Measurements from ENCODE around the gene IL4R.

IL4R gene

DNA sequence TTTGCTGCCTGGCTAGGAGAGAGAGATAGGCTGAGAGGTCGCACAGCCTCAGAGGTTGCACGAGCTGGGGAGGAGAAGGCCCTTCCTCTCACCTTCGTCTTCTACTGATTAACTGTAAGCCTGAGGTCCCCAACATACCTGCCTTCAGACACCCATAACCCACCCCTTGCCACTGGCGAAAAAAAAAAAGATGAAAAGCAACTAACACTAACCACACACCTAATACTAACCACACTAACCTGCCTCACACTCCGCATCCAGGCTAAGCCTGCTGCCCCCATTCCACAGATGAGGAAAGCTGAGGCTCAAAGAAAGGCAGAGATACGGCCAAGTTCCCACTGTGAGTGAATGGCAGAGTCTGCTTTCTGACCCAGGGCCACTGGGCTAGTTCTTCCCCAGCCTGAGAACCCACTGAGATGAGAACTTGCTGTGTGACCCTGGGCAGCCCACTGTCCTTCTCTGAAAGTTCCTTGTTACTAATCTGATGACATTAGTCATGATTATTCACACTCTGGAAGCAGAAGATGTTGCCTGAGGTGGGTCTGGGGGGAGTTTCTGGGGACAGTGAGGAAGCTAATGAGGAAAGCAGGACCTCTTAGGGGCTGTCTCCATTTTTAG is 92.8 kb downstream of the IL4R start:
- no peaks in the 10 kb centered on the region for H3K27me3 ChIP-seq (ENCODE audit: insufficient read depth, low read length, poor library complexity, severe bottlenecking)

DNA sequence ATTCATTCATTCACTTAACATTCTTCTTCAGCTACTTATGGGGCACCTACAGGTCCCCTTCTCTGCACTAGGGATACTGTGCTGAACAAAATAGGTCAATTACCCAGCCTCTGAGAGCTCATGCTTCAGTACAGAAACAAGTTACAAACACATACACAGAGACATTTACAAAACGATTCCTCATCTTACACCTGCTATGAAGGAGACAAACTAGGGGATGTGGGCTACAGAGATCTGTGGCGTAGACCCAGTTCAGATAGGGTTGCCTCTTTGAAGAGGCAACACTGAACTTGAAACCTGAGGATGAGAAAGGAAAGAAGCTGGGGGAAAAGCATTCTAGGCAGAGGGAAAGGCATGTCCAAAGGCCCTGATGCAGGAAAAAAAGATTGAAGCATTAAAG is 93.4 kb downstream of the IL4R start:
- TF ChIP-seq, protein P1, sequence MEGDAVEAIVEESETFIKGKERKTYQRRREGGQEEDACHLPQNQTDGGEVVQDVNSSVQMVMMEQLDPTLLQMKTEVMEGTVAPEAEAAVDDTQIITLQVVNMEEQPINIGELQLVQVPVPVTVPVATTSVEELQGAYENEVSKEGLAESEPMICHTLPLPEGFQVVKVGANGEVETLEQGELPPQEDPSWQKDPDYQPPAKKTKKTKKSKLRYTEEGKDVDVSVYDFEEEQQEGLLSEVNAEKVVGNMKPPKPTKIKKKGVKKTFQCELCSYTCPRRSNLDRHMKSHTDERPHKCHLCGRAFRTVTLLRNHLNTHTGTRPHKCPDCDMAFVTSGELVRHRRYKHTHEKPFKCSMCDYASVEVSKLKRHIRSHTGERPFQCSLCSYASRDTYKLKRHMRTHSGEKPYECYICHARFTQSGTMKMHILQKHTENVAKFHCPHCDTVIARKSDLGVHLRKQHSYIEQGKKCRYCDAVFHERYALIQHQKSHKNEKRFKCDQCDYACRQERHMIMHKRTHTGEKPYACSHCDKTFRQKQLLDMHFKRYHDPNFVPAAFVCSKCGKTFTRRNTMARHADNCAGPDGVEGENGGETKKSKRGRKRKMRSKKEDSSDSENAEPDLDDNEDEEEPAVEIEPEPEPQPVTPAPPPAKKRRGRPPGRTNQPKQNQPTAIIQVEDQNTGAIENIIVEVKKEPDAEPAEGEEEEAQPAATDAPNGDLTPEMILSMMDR (conservative IDR thresholded peaks at IDR 0.05; ENCODE audit: low read length), result no peak
- no peak for TF ChIP-seq EZH2phosphoT487 (IDR thresholded peaks at IDR 0.05; ENCODE audit: borderline replicate concordance)
- Histone ChIP-seq H3K36me3 (ENCODE audit: insufficient read depth, low read length) (no peaks in the 10 kb centered on the region), H3K4me1 (ENCODE audit: insufficient read depth, low read length, poor library complexity, severe bottlenecking) (peaks cover 48% of the 10 kb centered on the region), H3K4me2 (ENCODE audit: low read depth, low read length, poor library complexity, severe bottlenecking) (peak overlapping the region; percentile 43), H2AFZ (ENCODE audit: low read length) (no peak overlapping the region), H3K9me2 (replicated peaks; ENCODE audit: low read depth, low read length) (no peaks in the 10 kb centered on the region), H3K27me3 (ENCODE audit: insufficient read depth, low read length, poor library complexity, severe bottlenecking) (no peaks in the 10 kb centered on the region), H3K9ac (ENCODE audit: low read depth, low read length, poor library complexity, severe bottlenecking) (peak overlapping the region; percentile 47), H3K4me3 (ENCODE audit: low read length, poor library complexity, severe bottlenecking) (no peak overlapping the region), H3F3A (ENCODE audit: low read depth) (no peaks in the 10 kb centered on the region), H3K79me2 (ENCODE audit: insufficient read depth, low read length) (no peaks in the 10 kb centered on the region), H3K9me3 (ENCODE audit: insufficient read depth, low read depth, low read length) (no peaks in the 10 kb centered on the region), H4K20me1 (ENCODE audit: insufficient read depth, low read length, poor library complexity, severe bottlenecking) (no peaks in the 10 kb centered on the region)

More for the DNA sequence above, 92.8 kb downstream of the IL4R start:
- no peaks in the 10 kb centered on the region for H3K79me2 ChIP-seq (ENCODE audit: insufficient read depth, low read length)
- no peaks in the 10 kb centered on the region for H3K9me3 ChIP-seq (ENCODE audit: insufficient read depth, low read depth, low read length)
- H3F3A ChIP-seq (ENCODE audit: low read depth), result no peaks in the 10 kb centered on the region
- H3K4me1 ChIP-seq (ENCODE audit: insufficient read depth, low read length, poor library complexity, severe bottlenecking), result peaks cover 52% of the 10 kb centered on the region
- peak overlapping the region; percentile 47 for H3K9ac ChIP-seq (ENCODE audit: low read depth, low read length, poor library complexity, severe bottlenecking)
- H4K20me1 ChIP-seq (ENCODE audit: insufficient read depth, low read length, poor library complexity, severe bottlenecking), result no peaks in the 10 kb centered on the region
- H2AFZ ChIP-seq (ENCODE audit: low read length), result no peak overlapping the region
- TF ChIP-seq EZH2phosphoT487 (IDR thresholded peaks at IDR 0.05; ENCODE audit: borderline replicate concordance), result no peak
- TF ChIP-seq, protein P1 (conservative IDR thresholded peaks at IDR 0.05; ENCODE audit: low read length), result no peak
- H3K4me3 ChIP-seq (ENCODE audit: low read length, poor library complexity, severe bottlenecking), result no peak overlapping the region
- H3K9me2 ChIP-seq (replicated peaks; ENCODE audit: low read depth, low read length), result no peaks in the 10 kb centered on the region
- H3K4me2 ChIP-seq (ENCODE audit: low read depth, low read length, poor library complexity, severe bottlenecking), result peak overlapping the region; percentile 43
- no peaks in the 10 kb centered on the region for H3K36me3 ChIP-seq (ENCODE audit: insufficient read depth, low read length)

DNA sequence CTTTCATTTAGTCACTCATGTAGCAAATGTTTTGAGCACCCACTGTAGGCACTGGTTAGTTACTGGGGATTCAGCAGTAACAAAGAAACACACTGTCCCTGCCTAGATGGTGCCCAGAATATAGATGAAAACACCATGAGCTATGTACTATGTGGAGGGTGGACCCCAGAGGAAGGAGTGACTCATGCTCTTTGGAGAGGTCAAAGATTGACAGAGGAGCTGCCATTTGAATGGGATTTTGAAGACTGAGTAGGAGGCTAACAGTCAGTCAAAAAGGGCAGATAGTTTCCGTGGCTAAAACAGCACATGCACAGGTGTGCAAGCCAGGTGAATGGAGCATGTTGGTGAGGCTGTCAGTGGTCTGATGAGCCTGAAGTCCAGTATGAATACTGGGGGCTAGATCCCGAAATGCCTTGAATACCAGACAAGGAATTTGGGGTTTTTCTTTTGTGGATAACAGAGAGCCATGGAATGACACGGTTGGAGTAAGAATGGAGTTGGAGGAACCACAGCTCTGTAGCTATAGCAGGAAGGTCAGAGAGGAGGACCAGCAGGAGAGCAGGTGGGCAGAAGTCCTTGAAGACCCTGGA is 94.3 kb downstream of the IL4R start:
- Histone ChIP-seq H3K4me3 (ENCODE audit: low read length, poor library complexity, severe bottlenecking) (no peak overlapping the region), H3K79me2 (ENCODE audit: insufficient read depth, low read length) (no peaks in the 10 kb centered on the region), H3K4me2 (ENCODE audit: low read depth, low read length, poor library complexity, severe bottlenecking) (peak overlapping the region; percentile 27), H3K27me3 (ENCODE audit: insufficient read depth, low read length, poor library complexity, severe bottlenecking) (no peaks in the 10 kb centered on the region), H3K9ac (ENCODE audit: low read depth, low read length, poor library complexity, severe bottlenecking) (peak overlapping the region; percentile 2), H3K9me3 (ENCODE audit: insufficient read depth, low read depth, low read length) (0 out of 2 replicates have a peak, but pooled peaks cover 4% of the 10 kb centered on the region), H3F3A (ENCODE audit: low read depth) (no peaks in the 10 kb centered on the region), H4K20me1 (ENCODE audit: insufficient read depth, low read length, poor library complexity, severe bottlenecking) (no peaks in the 10 kb centered on the region), H3K36me3 (ENCODE audit: insufficient read depth, low read length) (no peaks in the 10 kb centered on the region; the same call in 1 of the 2 replicates), H3K4me1 (ENCODE audit: insufficient read depth, low read length, poor library complexity, severe bottlenecking) (peaks cover 38% of the 10 kb centered on the region), H3K9me2 (replicated peaks; ENCODE audit: low read depth, low read length) (no peaks in the 10 kb centered on the region), H2AFZ (ENCODE audit: low read length) (no peak overlapping the region)
- TF ChIP-seq, protein P1 (conservative IDR thresholded peaks at IDR 0.05; ENCODE audit: low read length), result no peak

Data from Loucy (cell line).